GM19372 (cell line): ENCODE data around the gene PUSL1.

Experiments used
- ATAC-seq: cut with Tn5 transposase; IDR thresholded peaks from one replicate; pipeline ENCODE4 v1.9.1; 2021; ENCODE audit warnings: mild to moderate bottlenecking, low read depth, moderate library complexity; ENCODE audit not compliant: unreplicated experiment

PUSL1 gene

GRCh38 chr1:1348420-1349255 lies 40.2 kb downstream of the PUSL1 start:
- ATAC-seq = no peak

DNA sequence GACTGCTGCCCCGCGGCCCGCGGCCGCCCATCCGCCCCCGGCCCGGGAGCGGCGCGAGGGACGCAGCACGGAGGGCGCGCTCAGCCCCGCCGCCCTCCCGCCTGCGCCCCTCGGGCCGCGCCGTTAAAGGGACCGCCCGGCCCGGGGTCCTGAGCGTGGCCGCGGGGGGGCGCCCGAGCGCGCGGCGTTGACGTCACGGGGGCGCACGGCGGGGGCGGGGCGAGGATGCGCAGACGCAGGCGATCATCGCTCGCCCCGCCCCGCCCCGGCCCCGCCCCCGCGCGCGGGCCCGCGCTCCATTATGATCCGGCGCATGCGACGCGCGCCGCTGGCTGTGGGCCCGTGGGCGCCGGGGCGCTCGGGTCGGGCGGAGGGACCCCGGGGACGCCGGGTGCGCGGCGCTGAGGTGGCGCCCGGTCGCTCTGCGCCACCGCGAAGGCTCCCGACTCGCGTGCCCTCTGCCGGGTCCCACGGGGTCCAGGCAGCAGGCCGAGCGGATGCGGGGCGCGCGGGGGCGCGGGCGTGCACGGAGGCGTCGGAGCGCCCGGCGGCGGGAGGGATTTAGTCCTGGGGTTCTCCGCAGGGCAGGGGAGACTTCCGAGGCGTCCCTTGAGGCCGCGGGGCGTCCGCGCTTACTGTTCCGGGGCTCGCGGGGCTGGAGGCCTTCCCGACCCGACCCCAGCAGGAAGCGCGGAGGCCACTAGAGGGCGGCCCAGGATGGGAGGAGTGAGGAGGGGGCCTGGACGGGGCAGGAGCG lies 41.0 kb downstream of the PUSL1 start, which contains the start of gene DVL1:
Gene DVL1, minus strand, starts transcription at position 163 of the 757 bp plus-strand sequence. CDS start 353 bp downstream, outside the sequence.
- peak; percentile 78 for ATAC-seq

DNA sequence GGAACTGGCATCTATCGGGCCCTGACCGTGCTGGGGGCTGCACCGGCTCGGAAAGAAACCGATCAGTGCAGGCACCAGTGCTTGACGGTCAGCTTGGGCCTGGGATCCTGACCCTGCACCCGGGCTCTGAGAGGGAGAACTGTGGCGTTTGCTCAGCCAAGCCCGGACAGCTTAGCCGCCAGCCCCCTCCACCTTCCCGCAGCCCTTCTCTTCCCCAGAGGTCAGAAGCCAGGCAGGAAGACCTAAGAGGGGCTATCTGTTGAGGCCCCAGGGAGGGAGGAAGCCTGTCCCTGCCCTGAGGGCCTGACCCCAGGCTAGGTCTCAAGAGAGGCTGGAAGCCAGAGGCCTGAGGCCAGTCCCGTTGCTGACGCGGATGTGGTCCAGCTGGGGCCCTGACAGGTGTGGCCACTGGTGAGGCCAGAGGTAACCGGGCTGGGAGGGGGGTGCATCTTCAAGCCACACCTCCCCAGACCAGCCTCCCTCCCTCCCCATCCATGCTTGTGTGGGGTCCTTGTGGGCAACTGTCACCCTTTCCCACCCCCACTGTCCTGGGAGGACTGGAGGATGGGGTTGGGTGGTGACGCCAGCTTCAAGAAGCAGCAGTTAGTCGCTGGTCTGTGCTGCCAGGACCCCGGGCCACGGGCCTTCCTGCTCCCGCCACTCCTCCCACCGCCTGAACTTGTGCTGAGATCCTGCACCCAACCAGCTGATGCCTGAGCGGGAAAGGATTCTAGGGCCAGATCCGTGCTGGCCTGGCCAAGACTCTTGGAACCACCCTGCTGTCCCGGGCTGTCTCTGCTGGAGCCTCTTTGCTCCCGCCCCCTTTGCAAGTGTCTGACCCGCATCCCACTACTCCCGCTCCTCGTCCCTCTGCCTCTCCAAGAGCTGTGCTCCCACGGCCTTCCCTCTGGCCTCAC lies 43.4 kb downstream of the PUSL1 start:
- ATAC-seq = no peak

DNA sequence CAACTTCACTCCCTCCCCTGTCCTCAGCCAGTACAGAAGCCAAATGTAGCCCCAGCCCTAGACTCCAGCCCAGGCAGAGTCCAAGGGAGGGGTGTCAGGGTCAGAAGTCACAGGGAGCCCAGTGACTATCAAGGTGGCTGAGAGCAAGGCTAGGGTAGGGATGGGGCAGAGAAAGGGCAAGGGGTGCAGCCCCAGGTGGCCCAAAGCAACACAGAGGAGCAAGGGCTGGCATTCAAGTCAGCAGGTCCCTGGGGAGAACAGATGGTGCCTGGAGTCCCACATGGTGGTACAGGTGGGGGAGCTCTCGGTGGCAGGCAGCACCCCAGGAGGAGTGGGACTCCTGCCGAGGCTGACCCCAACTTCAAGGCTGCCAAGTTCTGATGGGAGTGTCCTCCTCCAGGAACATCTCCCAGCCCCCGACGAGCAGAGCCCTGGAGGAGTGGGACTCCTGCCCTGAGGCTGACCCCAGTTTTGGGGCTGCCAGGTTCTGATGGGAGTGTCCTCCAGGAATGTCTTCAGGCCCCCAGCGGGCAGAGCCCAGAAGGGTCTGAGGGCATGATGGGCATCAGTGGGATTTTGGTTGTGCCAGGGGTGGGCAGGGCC lies 44.5 kb downstream of the PUSL1 start:
- ATAC-seq = no peak

GRCh38 chr1:1353389-1354151 lies 45.2 kb downstream of the PUSL1 start:
- ATAC-seq = no peak

- ATAC-seq = no peak
Measured at GRCh38 chr1:1354271-1355247, 46.2 kb downstream of the PUSL1 start.

DNA sequence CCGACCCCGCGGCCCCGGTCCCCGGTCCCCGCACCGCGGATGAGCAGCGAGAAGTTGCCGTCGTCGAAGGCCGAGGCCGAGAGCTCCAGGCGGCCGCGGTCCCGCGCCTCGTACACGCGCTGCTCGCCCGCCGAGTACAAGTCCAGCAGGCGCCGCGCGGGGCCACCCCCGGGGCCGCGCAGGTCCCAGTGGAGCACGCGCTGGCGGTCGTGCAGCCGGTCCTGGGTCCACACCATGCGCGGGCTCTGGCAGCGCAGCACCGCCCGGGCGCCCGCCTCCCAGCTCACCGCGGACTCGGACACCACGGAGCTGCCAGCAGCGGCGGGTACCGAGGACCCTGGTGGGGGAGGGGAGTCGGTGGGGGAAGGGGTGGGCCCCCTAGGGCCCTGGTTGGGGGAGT lies 47.0 kb downstream of the PUSL1 start:
- ATAC-seq = no peak

GRCh38 chr1:1356166-1356795 lies 47.9 kb downstream of the PUSL1 start:
- ATAC-seq = no peak

DNA sequence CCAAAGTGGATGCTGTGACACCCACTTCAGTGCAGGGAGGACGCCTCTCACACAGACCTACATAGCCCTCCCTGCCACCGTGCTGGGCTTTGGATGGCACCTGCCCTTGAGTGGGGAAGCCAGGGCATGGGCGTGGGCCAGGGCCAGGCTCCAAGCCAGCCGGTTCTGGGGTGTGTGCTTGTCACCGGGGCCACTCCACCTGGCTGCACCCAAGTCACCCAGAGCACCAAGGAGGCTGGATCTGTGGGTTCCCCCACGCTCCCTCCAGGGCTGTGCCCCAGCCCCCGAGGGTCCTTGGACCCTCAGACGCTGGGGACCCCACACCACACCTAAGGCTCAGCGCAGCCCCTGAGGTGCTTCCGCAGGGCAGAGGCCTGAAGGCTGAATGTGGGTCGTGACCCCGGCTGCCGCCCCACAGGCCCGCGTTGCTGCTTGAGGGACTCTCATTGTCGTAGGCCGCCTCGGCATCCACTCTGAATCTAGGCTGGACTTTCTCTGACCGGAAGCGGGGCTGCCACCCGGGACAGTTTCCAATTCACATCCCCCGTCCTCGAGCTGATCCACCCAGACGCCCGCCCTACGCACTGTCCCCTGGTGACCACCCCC lies 48.5 kb downstream of the PUSL1 start:
- no peak for ATAC-seq

DNA sequence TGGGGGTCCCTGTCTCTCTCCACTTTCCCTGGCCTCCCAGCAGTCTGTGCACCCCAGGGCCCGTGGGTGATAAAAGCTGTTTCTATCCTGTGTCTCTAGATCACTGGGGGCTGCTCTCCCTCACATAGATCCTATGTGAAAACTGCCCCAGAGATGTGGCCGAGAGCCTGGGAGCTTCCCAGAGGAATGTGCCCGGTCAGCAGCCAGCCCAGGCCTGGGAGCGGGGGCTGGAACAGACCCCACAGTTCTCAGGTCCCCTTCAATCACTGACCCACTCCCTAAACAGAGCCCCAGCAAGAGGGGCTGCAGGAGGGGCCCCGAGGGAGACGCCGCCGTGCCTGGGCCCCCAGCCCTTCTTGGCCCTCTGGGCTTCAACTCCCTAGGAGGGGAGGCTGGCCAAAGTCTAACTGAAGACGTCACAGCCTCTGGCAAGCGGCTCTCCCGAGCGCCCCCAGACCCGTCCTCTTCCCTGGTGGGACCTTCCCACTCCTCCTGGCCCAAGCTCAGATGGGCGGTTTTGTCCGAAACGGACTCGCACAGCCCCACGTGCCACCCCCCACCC lies 49.6 kb downstream of the PUSL1 start:
- ATAC-seq = no peak

DNA sequence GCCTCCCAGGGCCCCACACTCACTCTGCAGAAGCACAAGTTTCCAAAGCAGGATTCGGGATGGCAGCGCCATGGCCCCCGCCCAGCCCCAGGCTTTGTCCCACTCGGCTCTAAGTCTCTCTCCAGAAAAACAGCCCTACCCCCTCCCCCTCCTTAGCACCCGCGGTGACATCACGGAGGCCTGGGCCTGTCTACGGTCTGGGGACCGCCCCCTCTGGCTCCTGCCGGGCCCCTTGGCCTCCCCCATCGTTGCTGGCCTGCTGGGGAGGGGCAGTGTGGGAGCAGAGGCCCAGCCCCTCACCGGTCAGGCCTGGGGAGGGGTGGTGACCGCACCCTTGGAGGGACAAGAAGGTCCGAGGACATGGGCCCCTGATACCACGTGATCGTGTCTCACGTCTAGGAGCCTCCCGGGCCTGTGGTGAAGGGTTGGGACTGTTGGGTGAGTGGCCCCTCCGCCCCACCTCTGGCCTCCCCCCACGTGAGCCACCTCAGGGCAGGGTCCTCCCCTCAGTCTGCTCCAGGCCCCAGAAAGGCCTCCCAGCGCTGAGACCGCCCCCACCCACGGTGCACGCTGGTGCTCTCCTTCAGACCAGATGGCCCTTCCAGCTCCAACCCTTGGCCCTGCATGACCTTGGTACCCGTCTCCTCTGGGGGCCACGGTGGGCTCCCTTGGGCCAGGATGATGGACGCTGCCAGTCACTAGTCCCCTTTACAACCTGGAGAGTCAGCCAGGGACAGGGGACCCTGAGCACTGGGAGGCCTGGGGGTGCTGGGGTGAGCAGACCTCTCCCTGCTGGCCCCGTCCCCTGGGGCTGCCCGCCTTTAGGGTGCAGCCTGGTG lies 50.3 kb downstream of the PUSL1 start, which contains the start of gene MXRA8:
Gene MXRA8, minus strand, starts transcription at position 123 of the 839 bp plus-strand sequence. Its CDS starts 51 bp downstream, at position 72.
- no peak for ATAC-seq

GRCh38 chr1:1359308-1359663 lies 50.9 kb downstream of the PUSL1 start:
- no peak for ATAC-seq

DNA sequence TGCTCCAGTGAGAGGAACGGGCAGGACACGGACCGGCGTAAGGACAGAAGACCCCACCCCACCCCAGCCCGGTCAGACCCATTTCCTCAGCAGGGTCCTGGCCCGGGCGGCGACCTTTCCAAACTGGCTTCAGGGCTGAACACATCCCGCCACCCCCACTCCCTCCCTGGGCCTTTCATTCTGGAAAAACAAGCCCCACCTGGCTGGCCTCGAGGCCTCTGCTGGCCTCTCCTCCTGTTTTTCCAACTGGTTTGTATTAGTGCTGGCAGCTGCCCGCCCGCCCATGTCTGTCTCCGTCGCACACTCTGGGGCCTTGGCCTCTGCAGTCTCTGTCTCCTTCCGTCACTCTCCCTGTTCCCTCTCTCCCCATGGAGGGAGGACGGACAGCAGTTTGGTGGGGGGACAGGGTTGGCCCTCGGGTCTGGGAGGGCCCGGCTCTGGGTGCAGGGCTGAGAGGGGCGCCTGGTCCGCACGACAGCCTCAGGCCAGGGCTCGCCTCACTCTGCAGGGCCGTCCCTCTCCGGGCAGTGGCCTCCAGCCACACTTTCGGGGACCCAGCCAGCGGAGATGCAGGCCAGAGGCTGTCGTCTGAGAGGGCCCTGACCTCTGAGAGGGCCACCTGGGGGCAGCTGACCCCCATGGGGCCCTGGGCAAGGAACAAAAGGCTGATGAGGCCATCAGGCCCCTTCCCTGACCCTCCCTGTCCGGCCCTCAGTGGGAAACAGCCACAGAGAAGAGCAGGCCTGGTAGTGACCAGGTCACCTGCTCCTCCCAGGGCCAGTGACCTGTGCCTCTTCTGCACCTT lies 51.5 kb downstream of the PUSL1 start:
- ATAC-seq = no peak

GRCh38 chr1:1360506-1361169 lies 52.2 kb downstream of the PUSL1 start:
- ATAC-seq = no peak
